Esophagus squamous epithelium (tissue), 5 donors: ENCODE data around the gene EPHA4. TPM values are rescaled to one million over a fixed set of nuclear protein-coding genes. Genes with fewer than 3 reads are reported as not detected.

ENCODE experiments used
- DNase-seq: peaks from one replicate; lab custom pipeline; 2025; lab: John Stamatoyannopoulos, UW
- H3K27ac ChIP-seq, 4 donors: fragments of 200-600 bp; sonication (generic); one replicate each; pipeline ENCODE4 v1.5.1; 2016 to 2019; ENCODE audit warnings: mild to moderate bottlenecking in 1 of 4
- H3K27me3 ChIP-seq, 4 donors: fragments of 200-600 bp; sonication (generic); 1 replicate in 3 of 4; 2 replicates in 1 of 4; pipeline versions ENCODE4 v1.5.1 to v1.6.0; 2017 to 2021; ENCODE audit warnings: antibody characterized with exemption in 1 of 4
- H3K36me3 ChIP-seq, 3 donors: fragments of 200-600 bp; sonication (generic); one replicate each; pipeline ENCODE4 v1.5.1; 2016 to 2019
- H3K4me1 ChIP-seq, 3 donors: fragments of 200-600 bp; sonication (generic); one replicate each; pipeline ENCODE4 v1.5.1; 2017 to 2019
- H3K4me3 ChIP-seq, 4 donors: fragments of 200-600 bp; sonication (generic); 1 replicate in 3 of 4; 2 replicates in 1 of 4; pipeline ENCODE4 v1.5.1; 2016 to 2019; ENCODE audit warnings: mild to moderate bottlenecking in 2 of 4, moderate library complexity in 1 of 4
- H3K9me3 ChIP-seq, 3 donors: fragments of 200-600 bp; sonication (generic); one replicate each; pipeline ENCODE4 v1.5.1; 2016 to 2019
- POLR2A ChIP-seq, 4 donors: fragments of 450-650 bp; IDR thresholded peaks; one replicate each; pipeline ENCODE4 v1.6.1; 2017; ENCODE audit warnings: antibody characterized with exemption in 4 of 4, mild to moderate bottlenecking in 4 of 4, moderate library complexity in 3 of 4
- WGBS, 2 donors: methylation state at CpG; one replicate each; pipeline ENCODE4 v1.1.5; 2018; 5-methylcytosine and 5-hydroxymethylcytosine counted together
- intact Hi-C: fragments of 100-400 bp; cut with DNase I; formaldehyde crosslinking; loops from one replicate; pipeline ENCODE4 v1.15.0; 2022
- total RNA-seq, 4 donors: library from RNA; depleted of rRNA; stranded (reverse); fragments of >200 nt; gene quantifications; one replicate each; pipeline ENCODE4 v1.1.0, GENCODE V29; 2016
- TF ChIP-seq, protein P1 (sequence below), 6 experiments: fragments of 450-650 bp in 4 of 6; fragments of 200-600 bp in 2 of 6; sonication (generic) in 2 of 6; IDR thresholded peaks; one replicate each; pipeline ENCODE4 v1.5.1; 2016 to 2019; ENCODE audit warnings: antibody characterized with exemption in 6 of 6, mild to moderate bottlenecking in 4 of 6, moderate library complexity in 4 of 6
- donor health status: DM: yes; HTN: yes; CAD: no.

EPHA4 gene
- total RNA-seq, 4 donors from 2014 or later = 5.9 to 30.3 (median 25.2) TPM

DNA sequence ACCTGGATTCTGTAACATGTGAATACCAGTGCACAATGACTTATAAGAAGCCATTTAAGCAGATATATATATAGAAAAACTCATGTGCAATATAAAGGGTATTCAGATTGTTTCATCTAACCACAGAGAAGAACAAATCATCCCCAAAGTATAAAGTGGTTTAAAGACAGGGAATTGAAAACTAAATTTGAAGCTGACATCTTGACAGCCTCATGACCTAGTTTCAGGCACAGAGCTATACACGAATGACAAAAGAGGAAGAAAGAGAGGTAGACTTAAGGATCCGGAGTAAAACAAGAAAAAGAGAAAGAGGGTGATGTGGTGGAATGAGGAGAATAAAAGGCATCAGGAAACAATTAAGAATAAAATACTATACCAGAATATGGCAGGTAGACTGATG is 194.5 kb downstream of the EPHA4 start:
- TF ChIP-seq POLR2A (IDR thresholded peaks at IDR 0.05) = no peak
- TF ChIP-seq, protein P1, sequence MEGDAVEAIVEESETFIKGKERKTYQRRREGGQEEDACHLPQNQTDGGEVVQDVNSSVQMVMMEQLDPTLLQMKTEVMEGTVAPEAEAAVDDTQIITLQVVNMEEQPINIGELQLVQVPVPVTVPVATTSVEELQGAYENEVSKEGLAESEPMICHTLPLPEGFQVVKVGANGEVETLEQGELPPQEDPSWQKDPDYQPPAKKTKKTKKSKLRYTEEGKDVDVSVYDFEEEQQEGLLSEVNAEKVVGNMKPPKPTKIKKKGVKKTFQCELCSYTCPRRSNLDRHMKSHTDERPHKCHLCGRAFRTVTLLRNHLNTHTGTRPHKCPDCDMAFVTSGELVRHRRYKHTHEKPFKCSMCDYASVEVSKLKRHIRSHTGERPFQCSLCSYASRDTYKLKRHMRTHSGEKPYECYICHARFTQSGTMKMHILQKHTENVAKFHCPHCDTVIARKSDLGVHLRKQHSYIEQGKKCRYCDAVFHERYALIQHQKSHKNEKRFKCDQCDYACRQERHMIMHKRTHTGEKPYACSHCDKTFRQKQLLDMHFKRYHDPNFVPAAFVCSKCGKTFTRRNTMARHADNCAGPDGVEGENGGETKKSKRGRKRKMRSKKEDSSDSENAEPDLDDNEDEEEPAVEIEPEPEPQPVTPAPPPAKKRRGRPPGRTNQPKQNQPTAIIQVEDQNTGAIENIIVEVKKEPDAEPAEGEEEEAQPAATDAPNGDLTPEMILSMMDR (IDR thresholded peaks at IDR 0.05) = no peak
- WGBS, 2 donors = 69 to 80% methylated on average over 2 of the region's 2 CpGs
- no peaks in the 10 kb centered on the region for H3K4me1 ChIP-seq
- no peak overlapping the region for H3K27ac ChIP-seq
- intact Hi-C loops = no loop called here
- H3K9me3 ChIP-seq = no peaks in the 10 kb centered on the region
- H3K36me3 ChIP-seq = no peaks in the 10 kb centered on the region
- peaks cover 0 to 13% (median 0%) of the 10 kb centered on the region in 4 donors for H3K27me3 ChIP-seq
- no peak for DNase-seq
- H3K4me3 ChIP-seq = no peak overlapping the region

- Histone ChIP-seq H3K4me1 (no peaks in the 10 kb centered on the region), H3K27me3 (peaks cover 0 to 18% (median 0%) of the 10 kb centered on the region in 4 donors), H3K4me3 (no peak overlapping the region), H3K27ac (no peak overlapping the region), H3K9me3 (no peaks in the 10 kb centered on the region), H3K36me3 (no peaks in the 10 kb centered on the region)
- intact Hi-C loops = no loop called here
- 81 to 89% methylated on average over 2 of the region's 2 CpGs for WGBS, 2 donors
- TF ChIP-seq POLR2A (IDR thresholded peaks at IDR 0.05) = no peak
- TF ChIP-seq, protein P1 (IDR thresholded peaks at IDR 0.05) = no peak
- DNase-seq = no peak
These were observed 195.0 kb downstream of the EPHA4 start for GRCh38 chr2:221377066-221377465.

DNA sequence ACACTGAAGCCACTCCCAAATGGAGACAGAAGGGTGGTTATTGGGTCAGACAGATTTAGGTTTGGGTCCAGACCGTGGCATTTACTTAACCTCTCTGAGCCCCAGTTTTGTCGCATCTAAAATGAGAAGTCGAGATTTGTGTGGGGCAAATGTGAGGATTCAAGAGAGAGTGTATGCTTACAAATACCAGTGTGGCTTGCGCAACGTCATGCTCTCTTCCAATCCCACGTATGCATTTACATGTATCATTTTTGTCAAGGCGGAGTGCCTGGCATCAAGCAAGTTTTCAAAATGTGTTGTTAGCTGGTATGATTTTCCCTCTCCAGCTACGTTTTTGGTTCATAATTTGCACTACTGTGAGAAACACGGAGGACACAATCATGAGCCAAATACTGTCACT is 197.9 kb downstream of the EPHA4 start:
- Histone ChIP-seq H3K27ac (no peak overlapping the region), H3K9me3 (no peaks in the 10 kb centered on the region), H3K27me3 (peaks cover 0 to 34% (median 0%) of the 10 kb centered on the region in 4 donors), H3K36me3 (no peaks in the 10 kb centered on the region), H3K4me1 (no peaks in the 10 kb centered on the region), H3K4me3 (no peak overlapping the region)
- TF ChIP-seq, protein P1 (IDR thresholded peaks at IDR 0.05) = no peak
- no peak for TF ChIP-seq POLR2A (IDR thresholded peaks at IDR 0.05)
- DNase-seq = no peak
- intact Hi-C loops = no loop called here
- 82 to 92% methylated on average over 9 of the region's 9 CpGs for WGBS, 2 donors

GRCh38 chr2:221372907-221373306 is 199.2 kb downstream of the EPHA4 start:
- H3K4me3 ChIP-seq = no peak overlapping the region
- 90 to 91% methylated on average over 7 of the region's 7 CpGs for WGBS, 2 donors
- no peaks in the 10 kb centered on the region for H3K36me3 ChIP-seq
- H3K4me1 ChIP-seq = no peaks in the 10 kb centered on the region
- H3K9me3 ChIP-seq = no peaks in the 10 kb centered on the region
- TF ChIP-seq POLR2A (IDR thresholded peaks at IDR 0.05) = no peak
- TF ChIP-seq, protein P1 (IDR thresholded peaks at IDR 0.05) = no peak
- H3K27ac ChIP-seq = no peak overlapping the region
- intact Hi-C loops = no loop called here
- H3K27me3 ChIP-seq = peaks cover 0 to 34% (median 0%) of the 10 kb centered on the region in 4 donors
- DNase-seq = no peak

- Histone ChIP-seq H3K27me3 (peaks cover 0 to 34% (median 0%) of the 10 kb centered on the region in 4 donors), H3K4me3 (no peak overlapping the region), H3K9me3 (no peaks in the 10 kb centered on the region), H3K4me1 (no peaks in the 10 kb centered on the region), H3K27ac (no peak overlapping the region), H3K36me3 (no peaks in the 10 kb centered on the region)
- TF ChIP-seq POLR2A (IDR thresholded peaks at IDR 0.05) = no peak
- TF ChIP-seq, protein P1 (IDR thresholded peaks at IDR 0.05) = no peak
- no peak for DNase-seq
- intact Hi-C loops = no loop called here
- WGBS, 2 donors = 63 to 67% methylated on average over 8 to 9 of the region's 9 CpGs
These were observed 199.8 kb downstream of the EPHA4 start for GRCh38 chr2:221372159-221372884.
